Esophagus squamous epithelium (tissue), 4 donors: ENCODE data around the gene PRPF31.

Source experiments
- POLR2A ChIP-seq, 4 donors: fragments of 450-650 bp; IDR thresholded peaks; one replicate each; pipeline ENCODE4 v1.6.1; 2017; ENCODE audit warnings: antibody characterized with exemption in 4 of 4, mild to moderate bottlenecking in 4 of 4, moderate library complexity in 3 of 4
- TF ChIP-seq, protein P1 (sequence below), 6 experiments: fragments of 450-650 bp in 4 of 6; fragments of 200-600 bp in 2 of 6; sonication (generic) in 2 of 6; IDR thresholded peaks; one replicate each; pipeline ENCODE4 v1.5.1; 2016 to 2019; ENCODE audit warnings: antibody characterized with exemption in 6 of 6, mild to moderate bottlenecking in 4 of 6, moderate library complexity in 4 of 6

DNA sequence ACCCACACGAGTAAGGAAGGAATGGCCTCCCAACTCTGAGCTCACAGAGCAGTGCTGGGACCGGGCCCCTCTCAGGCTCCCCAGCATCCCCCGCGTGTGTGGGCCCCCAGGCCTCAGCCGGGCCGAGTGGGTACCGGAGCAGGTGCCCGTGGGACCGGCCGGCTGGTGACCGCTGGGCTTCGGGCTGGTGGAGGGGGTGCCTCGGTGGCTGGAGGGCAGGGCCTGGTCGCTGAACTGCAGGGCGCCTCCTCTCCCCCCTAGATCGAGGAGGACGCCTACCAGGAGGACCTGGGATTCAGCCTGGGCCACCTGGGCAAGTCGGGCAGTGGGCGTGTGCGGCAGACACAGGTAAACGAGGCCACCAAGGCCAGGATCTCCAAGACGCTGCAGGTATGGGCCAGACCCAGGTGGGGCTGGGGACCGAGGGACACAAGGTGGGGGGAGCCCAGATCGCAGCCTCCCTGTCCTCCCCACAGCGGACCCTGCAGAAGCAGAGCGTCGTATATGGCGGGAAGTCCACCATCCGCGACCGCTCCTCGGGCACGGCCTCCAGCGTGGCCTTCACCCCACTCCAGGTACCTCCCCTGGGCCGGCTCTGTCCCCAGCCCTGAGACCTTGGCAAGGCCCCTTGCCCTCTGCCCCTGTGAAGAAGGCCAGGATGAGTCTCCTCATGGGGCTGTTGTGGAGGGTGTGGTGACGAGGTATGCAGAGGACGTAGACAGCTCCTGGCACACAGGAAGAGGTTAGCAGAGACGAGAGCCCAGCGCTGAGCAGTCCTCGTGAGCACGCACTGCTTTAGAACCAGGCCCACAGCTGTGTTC, 13.5 kb downstream of the PRPF31 start:
- no peak for TF ChIP-seq POLR2A (IDR thresholded peaks at IDR 0.05)
- TF ChIP-seq, protein P1, sequence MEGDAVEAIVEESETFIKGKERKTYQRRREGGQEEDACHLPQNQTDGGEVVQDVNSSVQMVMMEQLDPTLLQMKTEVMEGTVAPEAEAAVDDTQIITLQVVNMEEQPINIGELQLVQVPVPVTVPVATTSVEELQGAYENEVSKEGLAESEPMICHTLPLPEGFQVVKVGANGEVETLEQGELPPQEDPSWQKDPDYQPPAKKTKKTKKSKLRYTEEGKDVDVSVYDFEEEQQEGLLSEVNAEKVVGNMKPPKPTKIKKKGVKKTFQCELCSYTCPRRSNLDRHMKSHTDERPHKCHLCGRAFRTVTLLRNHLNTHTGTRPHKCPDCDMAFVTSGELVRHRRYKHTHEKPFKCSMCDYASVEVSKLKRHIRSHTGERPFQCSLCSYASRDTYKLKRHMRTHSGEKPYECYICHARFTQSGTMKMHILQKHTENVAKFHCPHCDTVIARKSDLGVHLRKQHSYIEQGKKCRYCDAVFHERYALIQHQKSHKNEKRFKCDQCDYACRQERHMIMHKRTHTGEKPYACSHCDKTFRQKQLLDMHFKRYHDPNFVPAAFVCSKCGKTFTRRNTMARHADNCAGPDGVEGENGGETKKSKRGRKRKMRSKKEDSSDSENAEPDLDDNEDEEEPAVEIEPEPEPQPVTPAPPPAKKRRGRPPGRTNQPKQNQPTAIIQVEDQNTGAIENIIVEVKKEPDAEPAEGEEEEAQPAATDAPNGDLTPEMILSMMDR (IDR thresholded peaks at IDR 0.05) = no peak
